K562 (cell line): Measurements from ENCODE around the gene GLIPR1L1. TPM values are rescaled to one million over a fixed set of nuclear protein-coding genes. Genes with fewer than 3 reads are reported as not detected.

ENCODE experiments used
- AFF4 ChIP-seq: sonication (generic); formaldehyde crosslinking; IDR thresholded peaks from 2 replicates; pipeline ENCODE4 v1.8.0; 2023; ENCODE audit warnings: mild to moderate bottlenecking, missing genetic modification reagents
- ARNT ChIP-seq, 2 experiments: fragments of 450-650 bp; IDR thresholded peaks; 2 replicates each; pipeline ENCODE4 v1.6.1; 2016; ENCODE audit warnings: mild to moderate bottlenecking in 1 of 2
- CBX2 ChIP-seq: fragments of 200-600 bp; sonication (generic); IDR thresholded peaks from one replicate; pipeline ENCODE4 v1.6.1; 2012; ENCODE audit warnings: mild to moderate bottlenecking, low read length, inconsistent platforms; ENCODE audit not compliant: insufficient read depth, poor library complexity, severe bottlenecking
- CTCFL ChIP-seq: IDR thresholded peaks from 2 replicates; pipeline ENCODE4 v1.6.1; 2011; ENCODE audit warnings: borderline replicate concordance, low read depth, mild to moderate bottlenecking, moderate library complexity, low read length; ENCODE audit not compliant: insufficient read depth, poor library complexity, severe bottlenecking
- ESRRA ChIP-seq: fragments of 450-650 bp; IDR thresholded peaks from 2 replicates; pipeline ENCODE4 v1.6.1; 2014; ENCODE audit warnings: low read depth, mild to moderate bottlenecking, moderate library complexity, borderline replicate concordance
- FOXJ2 ChIP-seq: fragments of 200-800 bp; sonication (Bioruptor generic); IDR thresholded peaks from 2 replicates; pipeline ENCODE4 v1.6.1; 2016; ENCODE audit warnings: missing genetic modification characterization, missing compliant biosample characterization
- FOXP4 ChIP-seq: sonication (generic); formaldehyde crosslinking; IDR thresholded peaks from 2 replicates; pipeline ENCODE4 v1.8.0; 2022; ENCODE audit warnings: mild to moderate bottlenecking, missing genetic modification reagents, borderline replicate concordance
- GATAD2B ChIP-seq: fragments of 450-650 bp; IDR thresholded peaks from 2 replicates; pipeline ENCODE4 v1.6.1; 2017; ENCODE audit warnings: mild to moderate bottlenecking, borderline replicate concordance
- HNRNPK ChIP-seq: fragments of 200-400 bp; formaldehyde crosslinking; IDR thresholded peaks from one replicate; pipeline ENCODE4 v1.6.1; 2018; ENCODE audit warnings: mild to moderate bottlenecking, low read depth, low read length; ENCODE audit not compliant: poor library complexity, severe bottlenecking
- IRF2 ChIP-seq: sonication (generic); formaldehyde crosslinking; IDR thresholded peaks from 2 replicates; pipeline ENCODE4 v1.8.1; 2022; ENCODE audit warnings: mild to moderate bottlenecking, missing genetic modification reagents
- KLF6 ChIP-seq: fragments of 250-450 bp; sonication (Bioruptor Pico); IDR thresholded peaks from 2 replicates; pipeline ENCODE4 v1.4.0; 2020; ENCODE audit warnings: mild to moderate bottlenecking, moderate library complexity, borderline replicate concordance
- MYC ChIP-seq, 2 experiments: fragments of 250-450 bp in 1 of 2; sonication (Bioruptor Pico) in 1 of 2; IDR thresholded peaks; 2 replicates each; pipeline versions ENCODE4 v1.5.1 to v1.6.1; 2012 to 2021; ENCODE audit warnings: low read depth in 2 of 2, borderline replicate concordance in 1 of 2, improper control_type of control experiment in 1 of 2, low read length in 1 of 2, mild to moderate bottlenecking in 1 of 2, moderate library complexity in 1 of 2
- MYNN ChIP-seq, 2 experiments: sonication (generic); formaldehyde crosslinking in 1 of 2; IDR thresholded peaks; 2 replicates each; pipeline versions ENCODE4 v1.5.0 to v1.6.1; 2016 to 2020; ENCODE audit warnings: antibody characterized with exemption in 1 of 2, missing genetic modification reagents in 1 of 2
- POLR2B ChIP-seq: fragments of 450-650 bp; IDR thresholded peaks from 2 replicates; pipeline ENCODE4 v1.6.1; 2018; ENCODE audit warnings: low read depth; ENCODE audit not compliant: partially characterized antibody
- SMAD3 ChIP-seq: fragments of 450-650 bp; formaldehyde crosslinking; conservative IDR thresholded peaks from 2 replicates; pipeline ENCODE4 v1.4.0; 2020; ENCODE audit warnings: mild to moderate bottlenecking
- TBP ChIP-seq: optimal IDR thresholded peaks from 2 replicates; pipeline ENCODE3; 2011; ENCODE audit warnings: low read depth, low read length, improper control_type of control experiment
- ZNF165 ChIP-seq: fragments of 250-450 bp; sonication (Bioruptor Pico); IDR thresholded peaks from 2 replicates; pipeline ENCODE4 v1.4.0; 2020; ENCODE audit warnings: borderline replicate concordance
- ZNF668 ChIP-seq: fragments of 250-450 bp; sonication (Bioruptor Pico); IDR thresholded peaks from 2 replicates; pipeline ENCODE4 v1.8.0; 2022; ENCODE audit warnings: mild to moderate bottlenecking, inconsistent platforms
- polyA plus RNA-seq, 8 experiments: library from polyadenylated mRNA; depleted of rRNA in 4 of 8; stranded (reverse) in 5 of 8; unstranded in 3 of 8; fragments of >200 nt; fragmentation: Nextera tagmentation in 2 of 8; fragmentation: Illumina TruSeq in 1 of 8; extraction: Ambion mirVana in 2 of 8; extraction: Trizol in 1 of 8; gene quantifications; 2 replicates each; pipeline versions ENCODE4 v1.2.1 to v1.2.3, GENCODE V29; 2011 to 2014; ENCODE audit warnings: inconsistent platforms in 1 of 8, missing spikeins in 1 of 8
- total RNA-seq, 7 experiments: library from RNA; depleted of rRNA in 6 of 7; stranded (reverse); fragments of >200 nt in 6 of 7; fragmentation: Illumina TruSeq in 2 of 7; extraction: Trizol in 2 of 7; gene quantifications; 2 replicates each; pipeline versions ENCODE4 v1.2.1 to v1.2.3, GENCODE V29; 2011 to 2021; ENCODE audit warnings: low replicate concordance in 1 of 7

GLIPR1L1 gene
- total and polyA plus RNA-seq, 9 of the 15 experiments (the other 6 are each of a cell fraction or from before 2014, with no cell fraction given): not detected

- TF ChIP-seq MYNN (IDR thresholded peaks at IDR 0.05): no peak
- TF ChIP-seq MYNN (CRISPR knock-in tag; IDR thresholded peaks at IDR 0.05): no peak
- no peak for TF ChIP-seq CBX2
- no peak for TF ChIP-seq CTCFL
- no peak for TF ChIP-seq ARNT (IDR thresholded peaks at IDR 0.05)
- TF ChIP-seq KLF6 (CRISPR knock-in tag): no peak
- TF ChIP-seq FOXP4: no peak
- TF ChIP-seq AFF4 (CRISPR knock-in tag): peak; percentile 37; the same call in 1 of the 2 replicates
- no peak for TF ChIP-seq SMAD3 (CRISPR knock-in tag)
- no peak for TF ChIP-seq ZNF668
- peak; percentile 64; the same call in 1 of the 2 replicates for TF ChIP-seq FOXJ2
- TF ChIP-seq ZNF165 (CRISPR knock-in tag): no peak
- TF ChIP-seq IRF2 (CRISPR knock-in tag): no peak
- TF ChIP-seq POLR2B: no peak
- no peak for TF ChIP-seq HNRNPK
- 0 out of 2 replicates have a peak, but pooled peaks have one; percentile 42 for TF ChIP-seq MYC (IDR thresholded peaks at IDR 0.05; ENCODE audit: low read depth, low read length)
- no peak for TF ChIP-seq MYC (CRISPR knock-in tag; IDR thresholded peaks at IDR 0.05; ENCODE audit: borderline replicate concordance, low read depth)
- peak; percentile 97 for TF ChIP-seq ESRRA
- no peak for TF ChIP-seq GATAD2B
- no peak for TF ChIP-seq TBP
Observed at GRCh38 chr12:75329918-75330826, 4.3 kb upstream of the GLIPR1L1 start, which contains the start of gene CAPS2 (continued).
